22Rv1 (cell line): ENCODE results near the gene MAST1.
A peak's percentile ranks its signal among the peaks of the same experiment; 100 is the strongest.

ENCODE experiments used
- H3K27ac ChIP-seq: fragments of 450-650 bp; 2 replicates; pipeline ENCODE4 v1.5.1; 2017
- CTCF ChIP-seq: fragments of 450-650 bp; IDR thresholded peaks from 2 replicates; pipeline ENCODE4 v1.5.1; 2017; ENCODE audit warnings: mild to moderate bottlenecking
- ZFX ChIP-seq: fragments of 450-650 bp; IDR thresholded peaks from 2 replicates; pipeline ENCODE4 v1.6.1; 2017; ENCODE audit warnings: antibody characterized with exemption, borderline replicate concordance

Gene MAST1

GRCh38 chr19:12864143-12864542 lies 25.8 kb downstream of the MAST1 start:
- TF ChIP-seq CTCF: no peak
- TF ChIP-seq ZFX: no peak
- no peak overlapping the region for H3K27ac ChIP-seq

GRCh38 chr19:12864721-12865715 lies 26.7 kb downstream of the MAST1 start:
- peak; percentile 91 for TF ChIP-seq CTCF
- no peak for TF ChIP-seq ZFX
- H3K27ac ChIP-seq: peak overlapping the region; percentile 90

- TF ChIP-seq CTCF (no peak), ZFX (no peak)
- peak overlapping the region; percentile 90 for H3K27ac ChIP-seq
Observed at GRCh38 chr19:12865746-12866415, 27.6 kb downstream of the MAST1 start.

GRCh38 chr19:12866416-12867119 lies 28.3 kb downstream of the MAST1 start:
- H3K27ac ChIP-seq: peak overlapping the region; percentile 90
- TF ChIP-seq ZFX (no peak), CTCF (no peak)

DNA sequence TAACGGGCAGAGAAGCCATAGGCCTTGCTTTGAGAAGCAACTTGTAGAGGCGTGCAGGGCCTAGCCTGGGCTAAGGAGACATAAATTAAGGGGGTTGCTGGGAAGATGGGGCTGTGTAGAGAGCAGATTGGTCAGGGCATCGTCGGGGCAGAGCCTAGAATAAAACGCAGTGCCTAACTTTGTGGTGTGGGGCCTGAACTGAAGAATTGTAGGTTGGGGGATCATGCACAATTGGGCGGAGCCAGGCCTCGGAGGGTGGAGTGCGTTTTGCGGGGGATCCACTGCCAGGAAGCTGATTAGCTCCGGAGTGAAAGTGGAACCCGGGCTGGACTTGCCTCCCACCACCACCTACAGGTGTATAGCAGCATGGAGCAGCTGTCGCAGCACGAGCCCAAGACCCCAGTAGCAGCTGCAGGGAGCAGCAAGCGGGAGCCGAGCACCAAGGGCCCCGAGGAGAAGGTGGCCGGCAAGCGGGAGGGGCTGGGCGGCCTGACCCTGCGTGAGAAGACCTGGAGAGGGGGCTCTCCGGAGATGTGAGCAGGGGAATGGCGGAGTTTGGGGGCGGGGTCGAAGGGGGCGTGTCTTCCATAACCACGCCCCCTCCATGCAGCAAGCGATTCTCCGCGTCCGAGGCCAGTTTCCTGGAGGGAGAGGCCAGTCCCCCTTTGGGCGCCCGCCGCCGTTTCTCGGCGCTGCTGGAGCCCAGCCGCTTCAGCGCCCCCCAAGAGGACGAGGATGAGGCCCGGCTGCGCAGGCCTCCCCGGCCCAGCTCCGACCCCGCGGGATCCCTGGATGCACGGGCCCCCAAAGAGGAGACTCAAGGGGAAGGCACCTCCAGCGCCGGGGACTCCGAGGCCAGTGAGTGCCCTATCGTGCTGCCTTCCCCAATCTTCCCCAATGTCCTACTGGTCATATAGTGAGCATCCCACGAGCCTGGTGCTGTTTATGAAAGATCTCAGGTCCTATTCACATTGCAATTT lies 29.1 kb downstream of the MAST1 start:
- H3K27ac ChIP-seq: peak overlapping the region; percentile 90
- peak; percentile 31 for TF ChIP-seq CTCF
- TF ChIP-seq ZFX: no peak

DNA sequence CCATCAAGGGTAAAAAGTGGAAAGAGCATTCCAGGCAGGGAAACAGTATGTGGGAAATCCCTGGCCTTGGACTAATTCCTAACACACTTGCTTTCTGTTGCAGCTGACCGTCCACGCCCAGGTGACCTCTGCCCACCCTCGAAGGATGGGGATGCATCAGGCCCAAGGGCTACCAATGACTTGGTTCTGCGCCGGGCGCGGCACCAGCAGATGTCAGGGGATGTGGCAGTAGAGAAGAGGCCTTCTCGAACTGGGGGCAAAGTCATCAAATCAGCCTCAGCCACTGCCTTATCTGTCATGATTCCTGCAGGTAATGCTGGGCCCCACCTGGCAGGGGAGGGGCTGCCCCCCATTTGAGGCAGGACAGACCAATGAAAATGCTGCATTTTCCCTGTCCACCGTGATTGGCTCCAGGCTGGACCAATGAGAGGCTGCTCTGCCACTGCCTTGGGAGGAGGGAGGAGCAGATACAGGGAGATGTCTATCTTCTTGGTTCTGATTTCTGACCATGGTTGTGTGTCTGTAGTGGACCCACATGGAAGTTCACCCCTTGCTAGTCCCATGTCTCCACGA lies 30.3 kb downstream of the MAST1 start:
- peak overlapping the region; percentile 90; the same call in 1 of the 2 replicates for H3K27ac ChIP-seq
- TF ChIP-seq ZFX: no peak
- TF ChIP-seq CTCF: no peak
